Measurements from ENCODE around the gene RBFOX1. TPM values are rescaled to one million over a fixed set of nuclear protein-coding genes. Genes with fewer than 3 reads are reported as not detected.

The RBFOX1 gene
- polyA plus RNA-seq, 1 donor = 2.6 TPM

DNA sequence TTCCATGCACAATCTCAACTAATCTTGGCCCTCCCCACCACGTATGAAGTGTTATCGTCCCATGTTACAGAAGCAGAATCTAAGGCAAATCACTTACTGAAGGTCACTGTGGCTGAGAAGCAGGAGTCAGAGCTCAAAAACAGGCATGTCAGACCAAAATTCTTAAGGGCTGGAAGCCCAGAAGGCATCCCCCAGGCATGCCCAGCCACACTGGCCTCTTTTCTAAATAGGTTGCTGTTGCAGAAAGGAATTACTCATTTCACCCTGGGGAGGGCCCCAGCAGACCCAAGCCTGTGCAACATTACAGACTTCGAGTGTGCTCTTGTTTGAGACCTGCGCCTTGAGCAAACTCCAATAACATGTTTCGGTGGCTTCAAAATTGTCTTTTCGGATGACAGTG lies 194.1 kb downstream of the RBFOX1 start:
- no peak for DNase-seq

- no peak for DNase-seq
Measured at GRCh38 chr16:7532534-7532933, 199.9 kb downstream of the RBFOX1 start.

GRCh38 chr16:7534749-7535148 lies 202.1 kb downstream of the RBFOX1 start:
- no peak for DNase-seq

GRCh38 chr16:7541026-7541425 lies 208.4 kb downstream of the RBFOX1 start:
- DNase-seq = no peak

DNA sequence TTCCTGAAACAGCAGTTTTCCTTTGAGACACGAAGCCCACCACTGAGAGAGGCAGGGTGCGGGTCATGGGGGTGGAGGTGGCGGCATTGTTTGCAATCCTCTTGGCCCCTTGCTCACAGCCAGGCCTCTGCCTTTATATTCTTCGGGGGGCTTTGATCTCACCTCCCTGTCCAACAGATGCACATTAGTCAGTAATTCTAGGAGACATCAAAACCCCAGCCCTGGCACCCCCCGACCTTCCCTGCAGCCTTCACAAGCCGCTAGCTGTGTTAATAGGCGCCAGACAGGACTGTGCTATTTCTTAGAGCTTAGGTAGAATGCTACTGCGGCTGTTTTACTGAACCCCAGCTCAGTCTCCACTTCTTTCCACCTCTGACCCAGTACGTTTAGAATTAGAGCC lies 212.6 kb downstream of the RBFOX1 start:
- DNase-seq = peak; percentile 45

DNA sequence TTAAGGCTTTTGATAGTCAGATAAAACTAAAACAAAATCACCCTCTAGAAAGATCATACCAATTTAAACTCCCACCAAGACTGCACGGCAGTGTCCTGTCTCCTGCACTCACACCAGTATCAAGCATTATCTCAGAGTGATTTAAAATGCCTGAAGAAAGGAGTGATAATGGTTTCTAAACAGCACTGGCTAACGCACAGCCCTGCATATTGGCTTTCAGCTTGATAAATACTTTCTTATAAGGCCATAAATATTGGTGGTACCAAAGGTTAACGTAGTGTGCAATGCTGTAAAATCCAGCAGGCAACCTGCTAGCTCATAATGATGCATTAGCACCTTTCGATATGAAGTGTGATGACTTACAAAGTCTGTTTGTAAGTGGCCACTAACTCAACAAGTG lies 214.3 kb downstream of the RBFOX1 start:
- no peak for DNase-seq

DNA sequence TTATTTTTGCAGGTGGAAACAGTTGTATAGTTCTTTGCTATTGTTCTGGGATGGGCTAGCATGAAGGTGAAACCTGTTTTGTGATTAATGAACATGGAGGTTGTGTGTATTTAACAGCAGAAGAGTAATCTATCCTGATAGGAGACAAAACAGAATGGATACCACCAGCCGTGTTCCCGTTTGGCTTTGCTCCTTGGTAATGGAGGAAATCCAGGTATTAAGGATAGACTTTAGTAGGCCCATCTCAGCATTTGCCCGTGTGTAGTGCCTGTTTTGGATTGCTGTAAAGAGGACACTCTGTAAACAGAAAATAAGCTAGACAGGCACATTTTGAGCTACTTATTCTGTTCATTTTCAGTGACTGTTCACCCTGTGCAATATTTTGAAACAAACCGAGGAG lies 215.1 kb downstream of the RBFOX1 start:
- DNase-seq = no peak

DNA sequence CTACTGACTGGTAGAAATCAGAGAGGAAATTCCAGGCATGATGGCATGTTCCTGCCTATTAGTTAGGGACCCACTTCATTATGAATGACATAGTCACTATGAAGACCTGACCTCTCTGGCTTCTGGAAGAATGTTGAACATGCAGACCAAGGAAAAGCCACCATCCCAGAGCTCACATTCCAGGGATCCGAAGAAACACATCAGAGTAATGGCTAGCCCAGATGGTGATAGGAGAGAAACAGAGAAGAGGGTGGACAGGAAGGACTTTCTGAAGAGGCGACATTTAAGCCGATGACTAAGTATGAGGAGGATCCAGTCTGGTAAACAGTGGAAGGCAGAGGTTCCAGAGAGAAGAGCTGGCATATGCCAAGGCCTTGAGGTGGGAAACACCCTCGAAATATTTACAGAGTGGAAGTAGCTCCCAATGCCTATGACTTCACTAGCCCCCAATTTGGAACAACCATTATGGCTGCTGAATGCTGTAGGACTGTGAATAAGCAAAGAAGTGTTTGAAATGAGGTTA lies 216.2 kb downstream of the RBFOX1 start:
- no peak for DNase-seq

GRCh38 chr16:7550096-7550495 lies 217.5 kb downstream of the RBFOX1 start:
- no peak for DNase-seq

- no peak for DNase-seq
Measured at GRCh38 chr16:7555459-7555858, 222.8 kb downstream of the RBFOX1 start.

GRCh38 chr16:7561908-7562405 lies 229.3 kb downstream of the RBFOX1 start:
- DNase-seq = no peak

GRCh38 chr16:7566360-7566759 lies 233.7 kb downstream of the RBFOX1 start:
- DNase-seq = no peak

DNA sequence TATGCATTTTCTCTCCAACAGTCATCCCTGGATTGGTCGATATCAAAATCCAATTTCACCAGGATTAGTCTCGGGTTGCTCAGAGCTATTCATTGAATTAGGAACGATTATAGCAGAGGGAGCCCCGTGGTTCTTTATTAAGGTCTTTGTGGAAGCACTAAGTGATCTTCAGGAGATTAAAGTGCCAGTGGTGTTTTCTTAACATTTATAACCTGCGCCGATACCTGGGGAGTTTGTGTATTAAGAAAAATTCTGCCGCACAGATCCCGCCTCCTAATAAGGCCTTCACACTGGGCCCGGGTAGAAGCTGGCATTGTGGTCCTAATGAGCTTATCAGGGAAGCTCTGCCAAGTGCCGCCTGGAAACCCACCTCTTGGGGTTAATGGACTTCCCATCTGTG lies 238.7 kb downstream of the RBFOX1 start:
- no peak for DNase-seq

DNA sequence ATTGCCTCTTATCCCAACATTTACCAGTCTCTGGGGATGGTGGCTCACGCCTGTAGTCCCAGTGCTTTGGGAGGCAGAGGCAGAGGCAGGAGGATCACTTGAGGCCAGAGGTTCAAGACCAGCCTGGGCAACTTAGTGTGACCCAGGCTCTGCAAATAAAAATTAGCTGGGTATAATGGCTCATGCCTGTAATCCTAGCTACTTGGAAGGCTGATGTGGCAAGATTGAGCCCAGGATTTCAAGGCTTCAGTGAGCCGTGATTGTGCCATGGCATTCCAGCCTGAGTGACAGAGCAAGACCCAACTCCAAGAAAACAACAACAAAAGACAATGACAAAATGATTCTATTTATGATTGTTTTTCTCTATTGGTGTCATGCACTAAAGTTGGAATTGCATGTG lies 244.9 kb downstream of the RBFOX1 start:
- no peak for DNase-seq

GRCh38 chr16:7579454-7579853 lies 246.8 kb downstream of the RBFOX1 start:
- no peak for DNase-seq

DNA sequence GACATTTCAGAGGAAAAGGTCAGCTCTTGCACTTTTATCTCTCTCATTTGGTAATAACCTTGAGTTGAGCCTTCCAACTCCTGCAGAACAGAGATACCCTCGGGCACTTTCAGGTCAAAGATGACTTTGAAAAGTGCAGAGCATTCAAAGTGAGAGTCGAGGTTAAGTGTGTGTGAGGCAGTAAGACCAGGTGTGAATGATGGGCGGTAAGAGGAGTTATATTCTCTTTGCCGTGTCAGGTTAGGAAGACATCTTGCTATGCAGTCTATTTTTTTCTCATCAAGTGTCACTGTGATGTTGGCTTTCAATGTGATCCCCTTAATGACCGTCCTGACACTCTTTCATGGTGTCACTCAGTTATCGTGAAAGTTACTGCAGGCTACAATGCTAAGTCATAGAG lies 248.5 kb downstream of the RBFOX1 start:
- no peak for DNase-seq

DNA sequence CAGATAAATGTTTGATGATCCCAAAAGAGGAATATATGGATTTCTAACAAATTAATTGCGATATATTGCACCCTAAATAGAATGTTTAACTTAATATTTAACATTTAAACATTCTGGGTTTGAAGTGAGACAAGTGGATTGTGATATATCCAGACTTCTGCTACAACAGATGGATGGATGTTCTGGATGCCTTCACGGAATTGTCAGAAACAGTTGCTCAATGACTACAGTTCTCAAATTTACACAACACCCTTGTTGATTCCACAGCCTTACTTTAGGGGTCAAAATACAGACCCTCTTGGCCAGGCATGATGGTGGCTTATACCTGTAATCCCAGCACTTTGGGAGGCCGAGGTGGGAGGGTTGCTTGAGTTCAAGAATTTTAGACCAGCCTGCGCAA lies 250.8 kb downstream of the RBFOX1 start:
- DNase-seq = no peak

GRCh38 chr16:7584561-7584960 lies 251.9 kb downstream of the RBFOX1 start:
- DNase-seq = no peak

DNA sequence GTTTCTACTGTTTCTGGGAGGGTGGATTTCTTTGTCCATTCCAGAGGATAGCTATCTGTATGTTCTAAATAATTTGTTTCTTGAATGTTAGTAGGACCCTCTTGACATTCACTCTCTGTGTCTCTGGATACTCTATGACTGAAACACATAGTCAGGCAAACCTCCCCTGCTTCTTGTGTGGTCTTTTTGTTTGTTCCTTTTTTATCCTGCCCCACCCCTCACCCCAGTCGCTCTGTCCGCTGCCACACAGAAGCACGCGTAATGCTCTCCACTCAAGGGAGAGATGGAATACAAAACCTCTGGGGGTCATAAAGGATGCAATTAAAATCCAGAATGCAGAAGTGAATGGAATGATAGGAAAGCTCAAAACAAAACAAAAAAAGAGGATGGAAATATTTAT lies 253.1 kb downstream of the RBFOX1 start:
- DNase-seq = no peak

DNA sequence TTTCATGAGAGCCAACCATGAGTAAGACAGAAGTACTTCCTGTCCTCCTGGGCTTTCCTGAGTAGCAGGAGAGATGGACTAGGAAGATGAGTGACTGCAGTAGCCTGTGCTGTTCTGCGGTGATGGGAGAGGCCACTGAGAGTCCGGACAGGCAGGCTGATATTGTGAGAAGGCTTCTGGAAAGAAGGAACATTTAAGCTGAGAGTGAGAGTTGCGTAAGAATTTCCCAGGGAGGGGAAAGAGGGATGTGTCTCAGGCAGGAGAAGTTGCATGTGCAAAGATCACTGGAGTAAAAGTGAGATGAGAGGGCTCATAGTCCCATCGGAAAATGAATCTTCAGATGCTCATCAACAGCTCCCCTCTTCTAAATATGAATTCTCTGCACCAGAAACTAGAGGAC lies 258.3 kb downstream of the RBFOX1 start:
- no peak for DNase-seq

- no peak for DNase-seq
Measured at GRCh38 chr16:7596308-7596707, 263.7 kb downstream of the RBFOX1 start.

DNA sequence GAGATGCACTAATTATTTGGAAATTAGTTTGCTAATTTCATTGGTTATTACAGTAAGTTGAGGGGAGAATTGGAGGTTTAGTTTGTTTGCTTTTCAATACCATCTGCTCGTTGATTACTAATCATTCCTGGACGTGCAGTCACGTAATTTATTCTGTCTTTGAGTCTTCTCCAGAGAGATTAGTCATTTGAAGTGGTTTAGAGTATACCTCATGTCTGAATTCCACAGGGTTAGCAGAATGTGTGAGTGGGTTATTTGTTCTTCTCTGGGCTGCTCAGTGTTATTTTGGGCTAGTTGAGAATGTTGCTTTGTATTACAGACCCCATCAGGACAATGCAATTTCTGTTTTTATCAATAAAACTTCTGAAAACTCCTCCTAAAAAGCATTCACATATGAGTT lies 265.0 kb downstream of the RBFOX1 start:
- DNase-seq = no peak

DNA sequence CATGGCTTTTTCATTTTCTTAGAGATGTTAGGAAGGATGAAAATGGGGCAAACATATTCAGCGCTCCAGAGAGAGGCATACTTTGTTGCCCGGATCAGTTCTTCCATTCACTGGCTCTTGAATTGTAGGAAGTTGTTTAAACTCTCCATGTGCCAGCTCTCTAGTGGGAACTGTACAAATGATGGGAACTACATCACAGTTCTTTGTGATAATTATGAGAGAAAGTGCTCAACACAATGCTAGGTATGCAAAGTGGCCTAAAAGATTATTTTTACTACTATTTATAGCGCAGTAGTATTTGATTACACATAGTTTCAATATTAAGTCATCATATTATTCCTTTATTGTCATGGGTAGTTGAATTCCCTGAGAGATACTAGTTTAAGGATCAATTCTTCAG lies 268.5 kb downstream of the RBFOX1 start:
- DNase-seq = no peak

GRCh38 chr16:7602291-7602950 lies 269.8 kb downstream of the RBFOX1 start:
- no peak for DNase-seq

Measured in left kidney (tissue), 2 donors.